ENCODE results near the gene MAGT1.
A peak's percentile ranks its signal among the peaks of the same experiment; 100 is the strongest.
"Not testable (repeated sequence)": the region's sequence is repeated elsewhere in the genome, so short reads cannot be mapped to it uniquely, and the experiment has no call there.

The MAGT1 gene

GRCh38 chrX:77821989-77822388, 73.2 kb downstream of the MAGT1 start:
- H3K4me3 ChIP-seq (ENCODE audit: low read length); DNase-seq (ENCODE audit: low read depth); H3K27me3 ChIP-seq (replicated peaks; ENCODE audit: control insufficient read depth, insufficient read depth, low read length); H3K9me3 ChIP-seq (ENCODE audit: control insufficient read depth, low read length); H3K4me1 ChIP-seq (ENCODE audit: control insufficient read depth, insufficient read depth, low read length); H3K9ac ChIP-seq (ENCODE audit: low read length): not testable (repeated sequence)
- peaks cover 12% of the 10 kb centered on the region for H3K36me3 ChIP-seq (ENCODE audit: control insufficient read depth, insufficient read depth, low read length, severe bottlenecking)

DNA sequence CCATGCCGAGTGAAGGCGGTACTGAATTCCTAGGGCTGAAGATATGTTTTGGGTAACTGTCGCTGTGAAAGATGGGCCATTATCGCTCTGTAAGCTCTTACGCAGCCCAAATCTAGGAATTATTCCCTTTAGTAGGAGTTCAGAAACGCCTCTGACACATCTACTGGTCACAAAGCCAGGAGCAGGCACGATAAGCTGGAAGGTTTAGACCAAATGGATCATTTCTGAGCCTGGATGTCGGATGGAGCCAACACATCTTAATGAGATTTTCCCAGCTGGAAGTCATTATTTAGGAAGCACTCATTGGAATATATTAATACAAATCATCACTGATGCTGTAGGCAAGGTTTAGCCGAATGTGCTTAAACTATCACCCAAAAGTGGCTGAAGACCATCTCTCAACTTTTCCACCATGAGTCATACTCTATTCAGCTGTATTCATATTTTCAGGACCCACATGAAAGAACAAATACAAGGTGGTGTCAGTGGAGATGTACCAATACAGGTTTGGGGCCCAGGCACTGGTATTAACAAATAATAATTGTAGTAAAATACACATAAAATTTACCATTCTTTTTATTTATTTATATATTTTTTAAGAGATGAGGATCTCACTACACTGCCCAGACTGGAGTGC, 75.0 kb downstream of the MAGT1 start:
- Histone ChIP-seq H3K9me3 (ENCODE audit: control insufficient read depth, low read length) (peaks cover 3% of the 10 kb centered on the region), H3K4me1 (ENCODE audit: control insufficient read depth, insufficient read depth, low read length) (no peaks in the 10 kb centered on the region), H3K36me3 (ENCODE audit: control insufficient read depth, insufficient read depth, low read length, severe bottlenecking) (peaks cover 10% of the 10 kb centered on the region), H3K9ac (ENCODE audit: low read length) (no peak overlapping the region), H3K4me3 (ENCODE audit: low read length) (no peak overlapping the region), H3K27me3 (replicated peaks; ENCODE audit: control insufficient read depth, insufficient read depth, low read length) (no peaks in the 10 kb centered on the region)
- no peak for DNase-seq (ENCODE audit: low read depth)

GRCh38 chrX:77814210-77814609, 81.0 kb downstream of the MAGT1 start:
- Histone ChIP-seq H3K4me3 (ENCODE audit: low read length) (no peak overlapping the region), H3K36me3 (ENCODE audit: control insufficient read depth, insufficient read depth, low read length, severe bottlenecking) (no peaks in the 10 kb centered on the region), H3K9ac (ENCODE audit: low read length) (no peak overlapping the region), H3K4me1 (ENCODE audit: control insufficient read depth, insufficient read depth, low read length) (no peaks in the 10 kb centered on the region), H3K27me3 (replicated peaks; ENCODE audit: control insufficient read depth, insufficient read depth, low read length) (no peaks in the 10 kb centered on the region), H3K9me3 (ENCODE audit: control insufficient read depth, low read length) (peaks cover 3% of the 10 kb centered on the region)
- no peak for DNase-seq (ENCODE audit: low read depth)

DNA sequence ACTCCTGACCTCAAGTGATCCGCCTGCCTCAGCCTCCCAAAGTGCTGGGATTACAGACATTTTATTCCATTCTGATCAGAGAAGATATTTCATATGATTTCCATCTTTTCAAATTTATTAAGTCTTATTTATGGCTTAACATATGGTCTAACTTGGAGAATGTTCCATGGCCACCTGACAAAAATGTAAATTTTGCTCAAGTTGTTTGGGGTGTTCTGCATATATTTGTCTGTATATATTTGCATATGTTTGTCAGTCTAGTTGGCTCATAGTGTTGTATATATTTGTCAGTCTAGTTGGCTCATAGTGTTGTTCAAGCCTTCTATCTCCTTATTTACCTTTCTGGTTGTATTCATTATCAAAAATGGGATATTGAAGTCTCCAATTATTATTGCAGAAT, 93.0 kb downstream of the MAGT1 start:
- no peak for DNase-seq (ENCODE audit: low read depth)
- no peaks in the 10 kb centered on the region for H3K36me3 ChIP-seq (ENCODE audit: control insufficient read depth, insufficient read depth, low read length, severe bottlenecking)

DNA sequence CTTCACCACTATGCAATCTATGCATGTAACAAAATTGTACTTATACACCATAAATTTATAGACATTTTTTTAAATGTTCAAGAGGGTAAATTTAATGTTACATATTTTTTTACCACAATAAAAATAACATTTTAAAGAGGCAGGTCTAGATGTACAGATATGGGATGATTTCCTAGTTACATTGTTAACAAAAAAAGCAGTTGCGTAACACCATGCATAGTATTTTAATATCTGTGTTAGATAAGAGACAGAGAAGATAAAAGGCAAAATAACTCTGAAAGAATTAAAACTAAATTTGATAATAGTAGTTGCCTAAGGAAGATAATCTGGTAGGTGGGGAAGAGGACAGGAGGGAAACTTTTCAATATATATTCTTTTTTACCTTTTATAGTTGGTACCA, 100.1 kb downstream of the MAGT1 start:
- Histone ChIP-seq H3K4me3 (ENCODE audit: low read length) (no peak overlapping the region), H3K27me3 (replicated peaks; ENCODE audit: control insufficient read depth, insufficient read depth, low read length) (no peaks in the 10 kb centered on the region), H3K9ac (ENCODE audit: low read length) (no peak overlapping the region), H3K9me3 (ENCODE audit: control insufficient read depth, low read length) (no peaks in the 10 kb centered on the region), H3K36me3 (ENCODE audit: control insufficient read depth, insufficient read depth, low read length, severe bottlenecking) (no peaks in the 10 kb centered on the region), H3K4me1 (ENCODE audit: control insufficient read depth, insufficient read depth, low read length) (no peaks in the 10 kb centered on the region)
- no peak for DNase-seq (ENCODE audit: low read depth)

More for the DNA sequence above, 93.0 kb downstream of the MAGT1 start:
- Histone ChIP-seq H3K27me3 (replicated peaks; ENCODE audit: control insufficient read depth, insufficient read depth, low read length) (no peaks in the 10 kb centered on the region), H3K4me1 (ENCODE audit: control insufficient read depth, insufficient read depth, low read length) (no peaks in the 10 kb centered on the region), H3K9ac (ENCODE audit: low read length) (no peak overlapping the region), H3K9me3 (ENCODE audit: control insufficient read depth, low read length) (peaks cover 5% of the 10 kb centered on the region), H3K4me3 (ENCODE audit: low read length) (no peak overlapping the region)

DNA sequence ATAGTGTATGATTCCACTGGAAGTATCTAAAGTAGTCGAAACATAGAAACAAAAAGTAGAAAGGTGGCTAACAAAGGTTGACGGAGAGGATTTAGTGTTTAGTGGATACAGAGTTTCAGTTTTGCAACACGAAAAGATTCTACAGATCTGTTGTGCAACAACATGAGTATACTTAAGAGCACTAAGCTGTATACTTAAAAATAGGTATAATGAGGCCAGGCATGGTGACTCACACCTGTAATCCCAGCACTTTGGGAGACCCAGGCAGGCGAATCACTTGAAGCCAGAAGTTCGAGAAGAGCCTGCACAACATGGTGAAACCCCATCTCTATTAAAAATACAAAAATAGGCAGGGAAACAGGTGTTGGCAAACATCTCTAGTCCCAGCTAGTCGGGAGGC, 101.3 kb downstream of the MAGT1 start:
- no peaks in the 10 kb centered on the region for H3K4me1 ChIP-seq (ENCODE audit: control insufficient read depth, insufficient read depth, low read length)
- no peaks in the 10 kb centered on the region for H3K36me3 ChIP-seq (ENCODE audit: control insufficient read depth, insufficient read depth, low read length, severe bottlenecking)
- H3K27me3 ChIP-seq (replicated peaks; ENCODE audit: control insufficient read depth, insufficient read depth, low read length), result no peaks in the 10 kb centered on the region
- H3K9me3 ChIP-seq (ENCODE audit: control insufficient read depth, low read length), result no peaks in the 10 kb centered on the region
- no peak overlapping the region for H3K4me3 ChIP-seq (ENCODE audit: low read length)
- no peak overlapping the region for H3K9ac ChIP-seq (ENCODE audit: low read length)
- no peak for DNase-seq (ENCODE audit: low read depth)

- Histone ChIP-seq H3K9me3 (ENCODE audit: control insufficient read depth, low read length) (no peaks in the 10 kb centered on the region), H3K9ac (ENCODE audit: low read length) (no peak overlapping the region), H3K27me3 (replicated peaks; ENCODE audit: control insufficient read depth, insufficient read depth, low read length) (no peaks in the 10 kb centered on the region), H3K36me3 (ENCODE audit: control insufficient read depth, insufficient read depth, low read length, severe bottlenecking) (no peaks in the 10 kb centered on the region), H3K4me3 (ENCODE audit: low read length) (peak overlapping the region; percentile 70), H3K4me1 (ENCODE audit: control insufficient read depth, insufficient read depth, low read length) (peaks cover 2% of the 10 kb centered on the region)
- DNase-seq (ENCODE audit: low read depth), result no peak
Observed at GRCh38 chrX:77788050-77788449, 107.2 kb downstream of the MAGT1 start.

DNA sequence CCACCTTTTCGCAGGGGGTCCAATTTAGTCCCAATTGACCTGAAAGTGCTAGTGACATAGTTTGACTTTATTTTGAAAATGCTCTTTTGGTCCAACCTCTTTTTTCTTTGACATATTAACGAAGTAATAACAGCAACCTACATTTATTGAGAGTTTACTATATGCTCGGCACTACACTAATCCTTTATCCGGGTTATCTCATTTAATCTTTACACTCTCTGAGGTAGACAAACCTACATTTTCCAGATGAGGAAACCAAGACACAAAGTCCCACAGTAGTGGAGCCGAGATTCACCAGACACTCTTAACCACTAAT, 108.9 kb downstream of the MAGT1 start:
- H3K27me3 ChIP-seq (replicated peaks; ENCODE audit: control insufficient read depth, insufficient read depth, low read length), result no peaks in the 10 kb centered on the region
- H3K4me3 ChIP-seq (ENCODE audit: low read length), result peak overlapping the region; percentile 88
- H3K9ac ChIP-seq (ENCODE audit: low read length), result peak overlapping the region; percentile 94
- H3K9me3 ChIP-seq (ENCODE audit: control insufficient read depth, low read length), result no peaks in the 10 kb centered on the region
- peaks cover 2% of the 10 kb centered on the region for H3K4me1 ChIP-seq (ENCODE audit: control insufficient read depth, insufficient read depth, low read length)
- DNase-seq (ENCODE audit: low read depth), result no peak
- no peaks in the 10 kb centered on the region for H3K36me3 ChIP-seq (ENCODE audit: control insufficient read depth, insufficient read depth, low read length, severe bottlenecking)

DNA sequence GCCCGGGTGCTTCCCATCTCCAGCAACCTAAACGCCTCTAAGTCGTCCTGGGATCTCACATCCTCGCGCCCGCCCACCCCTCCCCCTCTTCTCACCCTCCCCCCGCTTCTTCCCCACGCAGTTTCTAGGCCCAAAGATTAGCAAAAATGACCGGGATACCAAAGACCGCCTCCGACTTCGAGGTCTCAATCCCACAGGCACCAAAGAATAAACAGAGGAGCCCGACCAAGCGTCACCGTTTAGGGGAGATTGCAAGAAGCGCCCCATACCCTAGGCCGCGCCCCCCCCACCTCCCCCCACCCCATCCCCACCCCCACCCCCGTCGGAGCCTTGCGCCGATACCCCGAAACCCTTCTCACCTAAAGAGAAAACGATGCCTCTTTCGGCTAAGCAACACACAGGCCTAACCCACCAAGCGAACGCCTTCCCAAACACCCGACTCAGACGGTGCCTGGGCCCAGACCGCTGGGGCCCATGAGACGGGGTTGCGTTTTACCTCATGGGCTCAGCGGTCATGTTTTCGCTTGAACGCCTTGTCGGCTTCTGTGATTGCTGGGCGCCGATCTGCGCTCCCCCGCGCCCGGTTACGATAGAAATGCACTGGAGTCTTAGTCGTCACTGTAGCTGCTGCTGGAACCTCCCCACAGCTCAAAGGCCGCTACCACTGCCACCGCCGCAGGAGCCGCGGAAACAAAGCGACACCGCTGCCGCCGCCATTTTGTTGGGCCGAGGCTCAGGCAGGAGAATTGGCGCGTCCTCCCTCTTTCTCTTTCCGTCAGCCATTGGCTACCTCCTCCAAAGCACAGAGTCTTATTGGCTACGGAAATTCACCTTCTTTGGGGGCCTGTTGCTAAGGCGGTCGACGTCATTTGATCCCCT, 109.5 kb downstream of the MAGT1 start, which contains the start of gene ATRX:
Gene ATRX (minus strand): TSS at position 731 of the 879 bp plus-strand sequence. CDS start 215 bp downstream, at position 516.
- Histone ChIP-seq H3K27me3 (replicated peaks; ENCODE audit: control insufficient read depth, insufficient read depth, low read length) (no peaks in the 10 kb centered on the region), H3K9me3 (ENCODE audit: control insufficient read depth, low read length) (no peaks in the 10 kb centered on the region), H3K9ac (ENCODE audit: low read length) (peak within 1 kb of the TSS; percentile 94), H3K4me1 (ENCODE audit: control insufficient read depth, insufficient read depth, low read length) (peaks cover 2% of the 10 kb centered on the region), H3K4me3 (ENCODE audit: low read length) (peak within 1 kb of the TSS; percentile 88), H3K36me3 (ENCODE audit: control insufficient read depth, insufficient read depth, low read length, severe bottlenecking) (no peaks in the 10 kb centered on the region)
- peak; percentile 88 for DNase-seq (ENCODE audit: low read depth)

- Histone ChIP-seq H3K27me3 (replicated peaks; ENCODE audit: control insufficient read depth, insufficient read depth, low read length) (no peaks in the 10 kb centered on the region), H3K9me3 (ENCODE audit: control insufficient read depth, low read length) (no peaks in the 10 kb centered on the region), H3K9ac (ENCODE audit: low read length) (no peak overlapping the region), H3K4me1 (ENCODE audit: control insufficient read depth, insufficient read depth, low read length) (peaks cover 2% of the 10 kb centered on the region), H3K36me3 (ENCODE audit: control insufficient read depth, insufficient read depth, low read length, severe bottlenecking) (no peaks in the 10 kb centered on the region), H3K4me3 (ENCODE audit: low read length) (no peak overlapping the region)
- no peak for DNase-seq (ENCODE audit: low read depth)
Observed at GRCh38 chrX:77779695-77780094, 115.5 kb downstream of the MAGT1 start.

DNA sequence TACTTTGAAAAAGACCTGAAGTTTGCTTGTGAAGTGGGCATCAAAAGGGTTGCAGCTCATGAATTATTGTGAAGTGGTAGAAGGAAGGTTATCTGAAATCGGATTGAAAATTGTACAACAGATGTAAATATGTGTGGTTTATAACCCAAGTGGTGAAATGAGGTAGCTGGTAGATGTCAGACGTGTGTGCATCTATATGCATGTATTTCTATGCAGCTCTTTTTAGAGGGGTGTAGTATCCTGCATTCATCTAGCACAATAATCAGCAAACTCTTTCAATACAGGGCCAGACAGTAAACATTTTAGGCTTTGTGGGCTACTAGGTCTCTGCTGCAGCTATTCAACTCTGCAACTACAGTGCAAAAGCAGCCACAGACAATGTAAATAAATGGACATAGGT, 118.6 kb downstream of the MAGT1 start:
- Histone ChIP-seq H3K4me3 (ENCODE audit: low read length) (no peak overlapping the region), H3K36me3 (ENCODE audit: control insufficient read depth, insufficient read depth, low read length, severe bottlenecking) (no peaks in the 10 kb centered on the region), H3K9me3 (ENCODE audit: control insufficient read depth, low read length) (no peaks in the 10 kb centered on the region), H3K4me1 (ENCODE audit: control insufficient read depth, insufficient read depth, low read length) (no peaks in the 10 kb centered on the region), H3K27me3 (replicated peaks; ENCODE audit: control insufficient read depth, insufficient read depth, low read length) (no peaks in the 10 kb centered on the region), H3K9ac (ENCODE audit: low read length) (no peak overlapping the region)
- no peak for DNase-seq (ENCODE audit: low read depth)
